ENCODE results near the gene ARL2BP. TPM values are rescaled to one million over a fixed set of nuclear protein-coding genes. Genes with fewer than 3 reads are reported as not detected.

Gene ARL2BP
- total and polyA plus RNA-seq, 2 of the 4 experiments (the other 2 are of a cell fraction): 46.9 to 73.7 TPM

- Histone ChIP-seq H3K4me2 (ENCODE audit: low read depth, low read length) (no peak overlapping the region), H3K56ac (ENCODE audit: extremely low read depth, insufficient read depth, low read length) (no peak overlapping the region), H3K27ac (ENCODE audit: insufficient read depth, low read length) (no peak overlapping the region), H2AK9ac (replicated peaks; ENCODE audit: low read depth, low read length, poor library complexity) (no peak overlapping the region), H2BK15ac (ENCODE audit: low read depth, low read length) (no peak overlapping the region), H2AK5ac (ENCODE audit: low read depth, low read length) (no peak overlapping the region), H3K4ac (ENCODE audit: low read depth, low read length) (no peak overlapping the region), H2AFZ (replicated peaks; ENCODE audit: low read length, poor library complexity) (no peak overlapping the region), H4K91ac (ENCODE audit: insufficient read depth, low read depth, low read length) (no peak overlapping the region), H3K23ac (ENCODE audit: low read depth, low read length) (no peak overlapping the region), H3K79me1 (ENCODE audit: low read depth in 1 of 2, low read length in 2 of 2) (peaks cover 0 to 6% of the 10 kb centered on the region in 2 experiments; a peak in 3 of 4 replicates), H2BK20ac (ENCODE audit: low read depth, low read length) (no peak overlapping the region), H4K5ac (ENCODE audit: low read depth, low read length) (no peak overlapping the region), H3K27me3 (ENCODE audit: control insufficient read depth, insufficient read depth, low read length) (no peaks in the 10 kb centered on the region), H2BK5ac (ENCODE audit: low read depth, low read length, poor library complexity, severe bottlenecking) (no peak overlapping the region), H3K18ac (ENCODE audit: low read depth, low read length) (no peak overlapping the region), H3K14ac (replicated peaks; ENCODE audit: low read depth, low read length) (no peak overlapping the region), H3K4me3 (ENCODE audit: insufficient read depth, low read depth, low read length) (no peak overlapping the region), H3K9ac (ENCODE audit: low read depth, low read length) (no peak overlapping the region), H3K9me1 (ENCODE audit: insufficient read depth, low read length) (peaks cover 7% of the 10 kb centered on the region; the same call in 1 of the 2 replicates), H4K20me1 (ENCODE audit: insufficient read depth, low read length) (no peaks in the 10 kb centered on the region), H2BK120ac (ENCODE audit: low read depth, low read length) (no peak overlapping the region), H4K8ac (ENCODE audit: low read depth in 2 of 2, low read length in 2 of 2) (no peak overlapping the region), H3K36me3 (ENCODE audit: control insufficient read depth, insufficient read depth, low read length) (peaks cover 31% of the 10 kb centered on the region), H3K4me1 (ENCODE audit: control insufficient read depth, insufficient read depth, low read length) (peaks cover 3% of the 10 kb centered on the region; the same call in 1 of the 2 replicates), H3K9me3 (ENCODE audit: control insufficient read depth, insufficient read depth, low read length) (no peaks in the 10 kb centered on the region)
- CTCF ChIA-PET: no interaction called here
- dilution Hi-C loops (cut with HindIII; ENCODE audit: low sequenced_read_pairs, unreplicated experiment): no loop called here
- BruUV-seq (replicated peaks): no TSS peak
- ATAC-seq (ENCODE audit: low read depth) (no peak), DNase-seq (no peak)
- in situ Hi-C loops (cut with MboI; ENCODE audit: low sequenced_read_pairs): no loop called here
- intact Hi-C loops (cut with micrococcal nuclease): no loop called here
- no CpG with 5 or more reads among the region's 1 CpG for WGBS, 2 experiments (ENCODE audit: extremely low coverage in 2 of 2, insufficient read length in 1 of 2)
- TF ChIP-seq NFE2L2 (IDR thresholded peaks at IDR 0.05; ENCODE audit: low read depth, low read length) (no peak), MXI1 (IDR thresholded peaks at IDR 0.05; ENCODE audit: borderline replicate concordance, low read depth, low read length) (no peak), CTCF (conservative IDR thresholded peaks at IDR 0.05; ENCODE audit: low read depth, low read length) (no peak), POLR2A (IDR thresholded peaks at IDR 0.05; ENCODE audit: low read depth, low read length) (no peak), MAFK (IDR thresholded peaks at IDR 0.05; ENCODE audit: low read depth, low read length) (no peak), RFX5 (IDR thresholded peaks at IDR 0.05; ENCODE audit: low read depth, low read length) (no peak), ELK1 (IDR thresholded peaks at IDR 0.05; ENCODE audit: borderline replicate concordance, low read depth, low read length) (no peak), SMC3 (IDR thresholded peaks at IDR 0.05; ENCODE audit: low read depth, low read length) (no peak), MAZ (IDR thresholded peaks at IDR 0.05; ENCODE audit: borderline replicate concordance, low read depth, low read length) (no peak), RCOR1 (IDR thresholded peaks at IDR 0.05; ENCODE audit: insufficient replicate concordance, low read length) (no peak), USF2 (IDR thresholded peaks at IDR 0.05; ENCODE audit: low read depth, low read length) (no peak), CHD1 (IDR thresholded peaks at IDR 0.05; ENCODE audit: low read depth, low read length) (no peak), CEBPB (IDR thresholded peaks at IDR 0.05; ENCODE audit: low read depth, low read length) (no peak), FOS (IDR thresholded peaks at IDR 0.05; ENCODE audit: low read depth, low read length) (no peak)
- POLR2A ChIA-PET (ENCODE audit: unreplicated experiment): no interaction called here
Measured at GRCh38 chr16:57229079-57229478, 16.0 kb upstream of the ARL2BP start.
